Endothelial cell of umbilical vein (primary cell): Measurements from ENCODE around the gene PLSCR2. TPM values are rescaled to one million over a fixed set of nuclear protein-coding genes. Genes with fewer than 3 reads are reported as not detected.

Experiments used
- BruUV-seq: library from RNA; stranded (reverse); fragments of 400-500 nt; replicated peaks from 2 replicates; lab custom pipeline; 2021; lab: Mats Ljungman, UMichigan
- CTCF ChIA-PET: fragments of 300-600, 350-600 bp; sonication (Branson Sonifier 250); formaldehyde crosslinking; loops from one replicate; lab custom pipeline; 2021; ENCODE audit warnings: antibody characterized with exemption, inconsistent platforms; lab: Charles Lee
- POLR2A ChIA-PET: fragments of 300-600, 350-600 bp; sonication (Branson Sonifier 250); formaldehyde crosslinking; loops from one replicate; lab custom pipeline; 2021; ENCODE audit warnings: antibody characterized with exemption, inconsistent platforms; lab: Charles Lee
- DNase-seq: peaks from one replicate; pipeline ENCODE4 v3.0.0-alpha.2; 2011; ENCODE audit warnings: low read depth, low spot score
- FAIRE-seq: peaks from 2 replicates; lab custom pipeline; 2011; peaks lifted over from hg19 to GRCh38; lab: Jason Lieb, UNC
- H2AFZ ChIP-seq: 2 replicates; pipeline ENCODE4 v1.6.0; 2012; ENCODE audit warnings: low read depth, low read length, control low read depth, inconsistent platforms
- H3K27ac ChIP-seq: 2 replicates; pipeline ENCODE4 v1.5.1; 2011; ENCODE audit warnings: low read depth, mild to moderate bottlenecking, control low read depth, low read length, moderate library complexity; ENCODE audit not compliant: insufficient read depth
- H3K27me3 ChIP-seq, 2 experiments: 2 replicates each; pipeline versions ENCODE4 v1.6.0 to v1.6.1; 2011; ENCODE audit warnings: low read length in 2 of 2, mixed read lengths in 1 of 2; ENCODE audit not compliant: control insufficient read depth in 2 of 2, insufficient read depth in 2 of 2
- H3K36me3 ChIP-seq, 2 experiments: 2 replicates in 1 of 2; 3 replicates in 1 of 2; pipeline ENCODE4 v1.5.1; 2011; ENCODE audit warnings: low read length in 2 of 2, mild to moderate bottlenecking in 1 of 2, moderate library complexity in 1 of 2; ENCODE audit not compliant: control insufficient read depth in 2 of 2, insufficient read depth in 2 of 2; ENCODE audit errors: extremely low read depth in 1 of 2
- H3K4me1 ChIP-seq: 3 replicates; pipeline ENCODE4 v1.5.1; 2011; ENCODE audit warnings: mild to moderate bottlenecking, low read length; ENCODE audit not compliant: control insufficient read depth, insufficient read depth; ENCODE audit errors: extremely low read depth
- H3K4me2 ChIP-seq: 2 replicates; pipeline ENCODE4 v1.6.1; 2011; ENCODE audit warnings: low read length, control low read depth, mixed read lengths; ENCODE audit not compliant: insufficient read depth
- H3K4me3 ChIP-seq, 3 experiments: fragments of 200-600 bp in 1 of 3; sonication (generic), shearing (Covaris generic) in 1 of 3; replicated peaks in 1 of 3; 2 replicates each; pipeline ENCODE4 v1.5.1; 2011 to 2016; ENCODE audit warnings: control low read depth in 3 of 3, low read length in 3 of 3, mild to moderate bottlenecking in 2 of 3, inconsistent platforms in 1 of 3, low read depth in 1 of 3, moderate library complexity in 1 of 3; ENCODE audit not compliant: insufficient read depth in 1 of 3
- H3K79me2 ChIP-seq: 2 replicates; pipeline ENCODE4 v1.6.0; 2012; ENCODE audit warnings: low read length, inconsistent platforms; ENCODE audit not compliant: control insufficient read depth, insufficient read depth
- H3K9ac ChIP-seq: replicated peaks from 2 replicates; pipeline ENCODE3; 2011; ENCODE audit warnings: low read length, control low read depth; ENCODE audit not compliant: insufficient read depth; ENCODE audit errors: extremely low read depth
- H3K9me1 ChIP-seq: replicated peaks from 3 replicates; pipeline ENCODE4 v1.6.0; 2011; ENCODE audit warnings: mild to moderate bottlenecking, low read length; ENCODE audit not compliant: control insufficient read depth, insufficient read depth; ENCODE audit errors: extremely low read depth
- H3K9me3 ChIP-seq: replicated peaks from 2 replicates; pipeline ENCODE4 v1.5.1; 2012; ENCODE audit warnings: low read length, inconsistent platforms; ENCODE audit not compliant: control insufficient read depth, insufficient read depth
- H4K20me1 ChIP-seq: replicated peaks from 2 replicates; pipeline ENCODE3; 2011; ENCODE audit warnings: mild to moderate bottlenecking, low read length; ENCODE audit not compliant: control insufficient read depth, insufficient read depth; ENCODE audit errors: extremely low read depth
- CTCF ChIP-seq, 2 donors: IDR thresholded peaks; 1 replicate in 1 of 2; 2 replicates in 1 of 2; pipeline ENCODE4 v1.5.1; 2011; ENCODE audit warnings: low read length in 2 of 2, mild to moderate bottlenecking in 2 of 2, moderate library complexity in 2 of 2, control low read depth in 1 of 2, inconsistent platforms in 1 of 2, low read depth in 1 of 2; ENCODE audit not compliant: insufficient read depth in 1 of 2; ENCODE audit errors: extremely low read depth in 1 of 2
- EZH2 ChIP-seq: IDR thresholded peaks from 2 replicates; pipeline ENCODE4 v1.6.1; 2012; ENCODE audit warnings: borderline replicate concordance, low read depth, mild to moderate bottlenecking, moderate library complexity, low read length, inconsistent platforms; ENCODE audit not compliant: severe bottlenecking
- FOS ChIP-seq: IDR thresholded peaks from 2 replicates; pipeline ENCODE4 v1.6.1; 2011; ENCODE audit warnings: mild to moderate bottlenecking, low read length, moderate library complexity, borderline replicate concordance; ENCODE audit not compliant: insufficient read depth
- GATA2 ChIP-seq: IDR thresholded peaks from 2 replicates; pipeline ENCODE4 v1.7.0; 2011; ENCODE audit warnings: low read depth, mild to moderate bottlenecking, moderate library complexity, mixed read lengths, low read length; ENCODE audit not compliant: insufficient read length, insufficient read depth
- JUN ChIP-seq: IDR thresholded peaks from 2 replicates; pipeline ENCODE4 v1.6.1; 2011; ENCODE audit warnings: borderline replicate concordance, low read depth; ENCODE audit not compliant: insufficient read length, insufficient read depth
- MAX ChIP-seq: IDR thresholded peaks from 2 replicates; pipeline ENCODE4 v1.6.1; 2011; ENCODE audit not compliant: insufficient read depth, insufficient read length
- MYC ChIP-seq: IDR thresholded peaks from one replicate; pipeline ENCODE4 v1.6.1; 2011; ENCODE audit warnings: mild to moderate bottlenecking, low read depth, low read length
- POLR2A ChIP-seq: IDR thresholded peaks from 2 replicates; pipeline ENCODE4 v1.6.1; 2012; ENCODE audit warnings: low read depth, mild to moderate bottlenecking, control low read depth, low read length
- POLR2AphosphoS5 ChIP-seq: IDR thresholded peaks from 2 replicates; pipeline ENCODE4 v1.6.1; 2012; ENCODE audit warnings: low read depth, mild to moderate bottlenecking, control low read depth, low read length, moderate library complexity; ENCODE audit not compliant: insufficient read depth
- dilution Hi-C: fragments of 300-500 bp; cut with MboI; formaldehyde crosslinking; loops from one replicate; pipeline ENCODE4 v1.15.0; 2019; ENCODE audit warnings: low sequenced_read_pairs; ENCODE audit not compliant: extremely low pct_ligation_motif_present
- intact Hi-C: fragments of 100-400 bp; cut with micrococcal nuclease; formaldehyde crosslinking; loops from one replicate; pipeline ENCODE4 v1.10.0; 2022
- polyA plus RNA-seq, 4 experiments: library from polyadenylated mRNA; depleted of rRNA in 3 of 4; stranded (reverse) in 3 of 4; unstranded in 1 of 4; fragments of >200 nt; gene quantifications; 2 replicates each; pipeline versions ENCODE4 v1.2.1 to v1.2.3, GENCODE V29; 2011 to 2012; ENCODE audit warnings: missing spikeins in 1 of 4
- total RNA-seq: library from RNA; stranded (reverse); gene quantifications from 2 replicates; pipeline ENCODE4 v1.2.3, GENCODE V29; 2021

Gene PLSCR2
- total and polyA plus RNA-seq, 2 donors (not counting 3 experiments of a cell fraction or from before 2014, with no cell fraction given) = not detected

GRCh38 chr3:146493761-146494160, 24.4 kb upstream of the PLSCR2 start:
- no peak for FAIRE-seq
- POLR2A ChIA-PET = no interaction called here
- no peaks in the 10 kb centered on the region for H3K9me1 ChIP-seq
- no peaks in the 10 kb centered on the region for H4K20me1 ChIP-seq
- intact Hi-C loops = no loop called here
- H3K4me3 ChIP-seq = no peak overlapping the region
- H3K4me2 ChIP-seq = no peak overlapping the region
- no peaks in the 10 kb centered on the region for H3K4me1 ChIP-seq
- no TSS peak for BruUV-seq
- no peak overlapping the region for H2AFZ ChIP-seq
- DNase-seq = no peak
- no peaks in the 10 kb centered on the region for H3K36me3 ChIP-seq
- TF ChIP-seq CTCF (IDR thresholded peaks at IDR 0.05; ENCODE audit: extremely low read depth in 1 of 2, insufficient read depth in 1 of 2, low read depth in 1 of 2, low read length in 2 of 2) (no peak), MYC (no peak), EZH2 (no peak), MAX (no peak), JUN (no peak), FOS (no peak), POLR2A (no peak), GATA2 (no peak), POLR2AphosphoS5 (no peak)
- dilution Hi-C loops = no loop called here
- no peak overlapping the region for H3K27ac ChIP-seq
- H3K27me3 ChIP-seq = no peaks in the 10 kb centered on the region
- no peaks in the 10 kb centered on the region for H3K9me3 ChIP-seq
- no peaks in the 10 kb centered on the region for H3K79me2 ChIP-seq
- no peak overlapping the region for H3K9ac ChIP-seq
- CTCF ChIA-PET = interaction anchor here (0.7 kb wide), 1 partner anchor 21 kb away, joined by 7 read pairs; no protein-coding TSS in a partner anchor
